Astrocyte of the spinal cord (primary cell): Measurements from ENCODE around the gene FAM83D.

Experiments used
- DNase-seq: peaks from one replicate; pipeline ENCODE4 v3.0.0; 2011; ENCODE audit warnings: low read depth, low spot score
- H3K4me3 ChIP-seq: 2 replicates; pipeline ENCODE4 v1.5.1; 2011; ENCODE audit warnings: low read depth, mild to moderate bottlenecking, low read length, moderate library complexity
- CTCF ChIP-seq: IDR thresholded peaks from 2 replicates; pipeline ENCODE4 v1.5.1; 2012; ENCODE audit warnings: low read depth, mild to moderate bottlenecking, low read length, inconsistent platforms
- in situ Hi-C: cut with HindIII; loops from 2 replicates; pipeline ENCODE4 v1.10.0; 2017; ENCODE audit warnings: low sequenced_read_pairs

FAM83D gene

GRCh38 chr20:38920411-38920810 lies 5.8 kb upstream of the FAM83D start:
- in situ Hi-C loops, result no loop called here
- TF ChIP-seq CTCF, result no peak
- no peak for DNase-seq
- H3K4me3 ChIP-seq, result no peak overlapping the region

- no peak for DNase-seq
- in situ Hi-C loops, result no loop called here
- H3K4me3 ChIP-seq, result no peak overlapping the region
- TF ChIP-seq CTCF, result no peak
Measured at GRCh38 chr20:38920851-38921250, 5.4 kb upstream of the FAM83D start.

DNA sequence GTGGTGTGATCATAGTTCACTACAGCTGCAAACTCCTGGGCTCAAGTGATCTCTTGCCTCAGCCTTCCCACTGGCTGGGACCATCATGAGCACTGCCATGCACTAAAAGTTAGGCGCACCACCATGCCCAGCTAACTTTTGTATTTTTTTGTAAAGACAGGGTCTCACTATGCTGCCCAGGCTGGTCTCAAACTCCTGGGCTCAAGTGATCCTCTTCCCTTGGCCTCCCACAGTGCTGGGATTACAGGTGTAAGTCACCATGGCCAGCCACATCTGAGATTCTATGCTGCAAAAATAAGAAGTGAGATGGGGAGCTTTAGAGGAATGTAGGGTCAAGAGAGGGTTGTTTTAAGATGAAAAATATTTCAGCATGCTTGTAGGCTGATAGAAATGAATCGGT lies 1.5 kb upstream of the FAM83D start:
- DNase-seq, result no peak
- no peak for TF ChIP-seq CTCF
- in situ Hi-C loops, result no loop called here
- no peak overlapping the region for H3K4me3 ChIP-seq

- peak; percentile 27 for DNase-seq
- TF ChIP-seq CTCF, result no peak
- peak overlapping the region; percentile 69 for H3K4me3 ChIP-seq
- in situ Hi-C loops, result no loop called here
Measured at GRCh38 chr20:38926934-38927616, 858 bp downstream of the FAM83D start.

GRCh38 chr20:38927902-38928578 lies 1.8 kb downstream of the FAM83D start:
- TF ChIP-seq CTCF, result no peak
- no peak for DNase-seq
- peak overlapping the region; percentile 69 for H3K4me3 ChIP-seq
- in situ Hi-C loops, result no loop called here

GRCh38 chr20:38930242-38930569 lies 4.0 kb downstream of the FAM83D start:
- H3K4me3 ChIP-seq, result no peak overlapping the region
- TF ChIP-seq CTCF, result no peak
- in situ Hi-C loops, result no loop called here
- DNase-seq, result no peak
